HG03460 (cell line): Measurements from ENCODE around the gene TPCN1.

Experiments
- ATAC-seq: cut with Tn5 transposase; IDR thresholded peaks from one replicate; pipeline ENCODE4 v1.9.1; 2021; ENCODE audit not compliant: unreplicated experiment

TPCN1 gene

GRCh38 chr12:113239811-113240331 lies 18.6 kb downstream of the TPCN1 start:
- no peak for ATAC-seq

DNA sequence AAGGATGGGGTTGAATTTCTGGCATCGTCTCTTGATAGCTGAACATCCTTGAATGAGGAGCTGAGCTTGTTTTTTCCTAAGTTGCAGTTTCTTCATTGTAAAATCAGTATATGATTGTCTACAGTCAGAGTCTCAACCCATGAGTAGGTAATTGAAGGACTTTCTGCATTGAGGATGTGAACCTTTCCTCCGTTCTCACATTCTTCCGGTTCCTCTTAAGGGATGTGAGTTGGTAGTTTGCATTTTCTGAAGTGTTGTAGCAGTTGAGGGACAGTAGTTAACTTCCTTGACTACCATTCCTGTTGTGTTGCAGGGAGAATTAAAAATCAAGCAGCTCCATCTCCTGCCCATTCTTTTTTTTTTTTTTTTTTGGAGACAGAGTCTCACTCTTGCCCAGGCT lies 19.1 kb downstream of the TPCN1 start:
- ATAC-seq: peak; percentile 58

- ATAC-seq: no peak
These were observed 20.1 kb downstream of the TPCN1 start for GRCh38 chr12:113241191-113242025.

GRCh38 chr12:113242026-113242418 lies 20.8 kb downstream of the TPCN1 start:
- ATAC-seq: no peak

GRCh38 chr12:113242560-113242959 lies 21.3 kb downstream of the TPCN1 start:
- no peak for ATAC-seq

GRCh38 chr12:113244047-113244460 lies 22.8 kb downstream of the TPCN1 start:
- ATAC-seq: no peak

DNA sequence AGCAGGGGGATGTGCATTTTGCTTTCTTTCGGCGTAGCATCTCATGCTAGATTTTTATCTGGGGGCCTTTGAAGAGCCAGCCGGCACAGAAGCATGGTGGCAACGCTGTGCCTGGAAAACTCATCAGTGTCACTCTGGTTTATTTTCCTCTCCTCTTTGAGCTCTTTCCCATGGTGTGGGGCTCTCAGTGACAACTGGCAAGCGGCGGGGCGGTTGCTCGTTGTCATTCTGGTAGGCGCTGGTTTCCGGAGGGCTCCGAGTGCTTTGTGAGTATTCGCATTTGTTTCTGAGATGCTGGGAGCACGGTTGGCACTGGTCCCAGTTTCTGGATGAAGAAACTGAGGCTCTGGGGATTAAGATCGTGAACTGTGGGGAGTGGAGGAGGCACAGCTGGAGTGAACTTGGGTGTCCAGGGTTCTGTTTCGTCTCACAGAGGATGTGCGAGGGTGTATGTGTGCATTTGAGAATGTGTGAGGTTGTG lies 23.3 kb downstream of the TPCN1 start:
- ATAC-seq: no peak

DNA sequence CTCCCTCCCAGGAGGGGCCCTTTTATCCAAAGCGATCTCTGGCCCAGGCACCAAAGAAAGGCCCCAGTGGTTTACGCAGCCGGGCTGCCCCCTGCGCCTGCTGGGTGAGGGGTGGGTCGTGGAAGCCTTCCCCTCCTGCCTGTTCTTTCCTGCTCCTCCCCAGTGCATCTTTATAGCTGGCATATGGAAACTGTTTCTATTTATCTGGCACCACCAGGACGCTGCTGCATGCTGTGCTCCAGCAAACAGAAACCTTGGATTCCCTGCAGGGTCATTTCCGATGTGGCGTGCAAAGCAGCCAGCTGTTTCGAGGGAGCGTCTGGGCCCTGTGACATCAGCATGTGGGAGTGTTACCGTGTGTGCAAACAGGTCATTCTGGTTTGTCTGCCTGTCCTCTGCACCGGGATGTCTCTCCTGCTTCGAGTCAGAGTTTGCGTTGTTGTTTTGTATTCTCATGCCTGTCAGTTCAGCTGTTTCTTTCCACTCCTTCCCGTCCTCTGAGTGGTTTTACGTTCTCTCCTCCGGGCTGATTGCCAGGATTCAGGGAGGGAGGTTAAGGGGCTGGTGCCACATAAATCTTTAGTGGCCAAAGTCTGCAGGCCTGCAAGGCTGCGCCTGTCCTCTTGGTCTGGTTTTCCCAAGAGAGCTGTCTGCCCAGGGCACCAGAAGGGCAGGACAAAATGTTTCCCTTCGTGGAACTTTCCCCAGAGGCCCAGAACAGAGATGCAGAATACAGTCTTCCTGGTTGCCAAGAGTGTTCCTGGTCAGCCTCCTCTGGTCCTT lies 24.6 kb downstream of the TPCN1 start:
- ATAC-seq: no peak

DNA sequence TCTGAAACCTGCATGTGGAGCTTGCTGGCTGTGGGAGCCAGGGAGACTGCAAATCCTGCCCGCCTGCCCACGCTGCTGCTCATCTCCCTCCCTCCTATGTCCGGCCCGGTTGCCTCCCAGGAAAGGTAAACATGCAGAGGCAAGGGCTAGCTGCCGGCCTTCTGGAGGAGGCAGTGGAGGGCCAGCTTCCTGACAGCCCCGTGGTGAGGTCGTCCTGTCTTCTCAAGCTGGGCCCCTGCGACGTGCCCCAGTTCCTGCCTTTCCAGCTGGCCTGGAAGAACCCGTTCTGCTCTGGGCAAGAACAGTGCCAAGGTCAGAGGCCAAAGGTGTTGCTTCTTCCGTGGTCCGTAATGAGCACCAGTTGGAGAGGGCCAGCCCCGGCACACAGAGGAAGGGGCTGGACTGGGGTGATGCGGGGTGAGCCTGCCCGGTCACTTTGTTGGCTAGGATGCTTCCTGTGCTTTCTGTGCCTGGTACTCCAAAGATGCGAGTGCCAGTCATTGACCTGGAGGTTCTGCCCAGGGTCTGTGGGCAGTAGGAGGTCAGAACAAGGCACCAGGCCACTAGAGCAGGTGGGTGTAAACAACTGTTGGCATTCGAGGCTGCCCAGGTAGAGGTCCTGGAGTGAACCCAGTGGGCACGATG lies 25.3 kb downstream of the TPCN1 start:
- no peak for ATAC-seq

- ATAC-seq: no peak
These were observed 26.1 kb downstream of the TPCN1 start for GRCh38 chr12:113247123-113248050.

- ATAC-seq: no peak
These were observed 27.0 kb downstream of the TPCN1 start for GRCh38 chr12:113248051-113248825.

DNA sequence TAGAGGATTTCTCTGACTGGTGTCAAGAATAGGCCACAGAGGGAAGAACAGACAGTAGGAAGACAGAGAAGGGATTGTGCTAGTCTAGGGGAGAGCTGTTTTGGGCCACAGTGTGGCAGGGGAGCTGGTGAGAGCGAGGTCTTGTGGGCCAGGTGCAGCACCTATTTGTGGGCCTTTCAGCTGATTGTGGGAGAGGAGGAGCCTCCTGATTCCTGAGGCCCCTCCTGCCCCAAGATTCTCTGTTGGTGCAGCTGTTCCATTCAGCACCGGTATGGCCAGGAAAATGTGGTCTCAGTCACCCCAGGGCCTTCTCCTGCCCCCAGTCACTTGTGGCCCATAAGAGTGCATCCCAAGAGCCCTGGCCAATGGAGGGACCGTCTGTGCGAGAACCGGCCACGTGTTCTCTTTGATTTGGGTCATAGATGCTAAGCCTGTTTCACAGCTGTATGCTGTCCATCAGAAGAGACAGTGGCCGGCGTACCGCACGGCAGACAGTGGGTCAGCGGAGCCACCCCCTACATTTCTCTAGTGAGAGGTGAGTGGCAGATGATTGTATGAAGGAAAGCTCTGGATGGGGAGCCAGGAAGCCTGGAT lies 27.7 kb downstream of the TPCN1 start:
- no peak for ATAC-seq

- no peak for ATAC-seq
These were observed 28.3 kb downstream of the TPCN1 start for GRCh38 chr12:113249546-113249945.

DNA sequence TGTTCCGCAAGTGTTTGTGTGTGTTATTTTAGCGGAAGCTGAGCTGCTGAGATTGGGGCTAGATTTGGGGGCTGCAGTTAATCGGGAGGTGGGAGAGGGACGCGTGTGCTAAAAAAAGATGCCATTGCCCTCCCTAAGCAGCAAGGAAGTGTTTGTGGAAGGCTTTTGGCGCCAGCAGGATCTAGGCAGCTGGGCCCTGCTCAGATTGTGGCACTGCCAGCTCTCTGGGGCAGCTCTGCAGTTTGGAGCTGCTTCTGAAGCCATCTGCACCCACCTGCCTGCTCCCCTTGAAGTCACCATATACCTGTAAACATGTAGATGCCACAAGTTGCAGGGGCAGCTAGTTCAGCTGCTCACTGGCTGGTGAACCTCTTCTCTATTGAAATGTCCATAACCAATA lies 28.8 kb downstream of the TPCN1 start:
- ATAC-seq: no peak

- no peak for ATAC-seq
These were observed 30.3 kb downstream of the TPCN1 start for GRCh38 chr12:113251404-113252070.

GRCh38 chr12:113252494-113252893 lies 31.2 kb downstream of the TPCN1 start:
- ATAC-seq: no peak

DNA sequence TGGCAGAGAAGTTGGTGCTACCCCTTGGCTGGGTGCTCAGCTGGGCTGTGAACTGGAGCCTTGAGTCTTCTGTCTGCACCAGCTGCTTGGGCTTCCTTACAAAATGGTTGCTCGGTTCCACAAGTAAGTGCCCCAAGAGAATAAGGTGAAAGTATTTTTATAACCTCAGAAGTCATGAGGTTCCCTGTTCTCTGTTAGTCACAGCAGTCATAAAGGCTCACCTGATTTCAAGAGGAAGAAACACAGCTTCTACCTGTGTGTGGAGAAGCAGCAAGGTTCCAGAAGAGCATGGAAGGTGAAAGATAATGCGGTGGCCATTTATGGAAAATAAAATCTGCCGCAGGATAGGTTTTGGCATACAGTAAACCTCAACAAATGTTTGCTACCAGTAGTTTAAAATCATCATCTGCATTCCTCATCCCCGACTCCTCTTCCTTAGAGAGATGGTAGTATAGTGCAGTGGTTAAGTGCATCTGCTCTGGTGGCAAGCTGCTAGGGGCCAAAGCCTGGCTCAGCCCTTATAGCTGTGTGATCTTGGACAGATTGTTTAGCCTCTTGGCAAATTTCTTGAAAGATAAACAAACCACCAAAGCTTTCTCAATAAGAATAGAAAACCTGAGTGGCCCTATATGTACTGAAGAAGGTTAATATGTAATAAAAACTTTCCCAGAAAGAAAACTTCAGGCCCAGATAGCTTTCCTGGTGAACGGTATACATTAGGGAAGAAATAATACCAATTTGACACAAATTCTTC lies 32.4 kb downstream of the TPCN1 start:
- ATAC-seq: no peak

DNA sequence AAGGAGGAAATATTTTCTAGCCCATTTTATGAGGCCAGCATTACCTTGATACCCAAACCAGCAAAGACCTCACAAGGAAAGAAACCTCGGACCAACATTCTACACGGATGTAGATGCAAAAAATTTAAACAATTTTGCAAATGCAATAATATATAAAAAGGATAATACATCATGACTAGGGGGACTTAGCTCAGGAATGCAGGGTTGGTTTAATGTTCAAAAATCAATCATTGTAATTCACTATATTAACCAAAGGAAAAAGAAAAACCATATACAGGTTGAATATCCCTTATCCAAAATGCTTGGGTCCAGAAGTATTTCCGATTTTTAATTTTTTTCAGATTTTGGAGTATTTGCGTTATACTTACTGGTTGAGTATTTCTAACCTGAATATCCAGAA lies 33.0 kb downstream of the TPCN1 start:
- ATAC-seq: no peak
